Left ventricle myocardium inferior (tissue), 1 donor: ENCODE measurements around the gene AATF. TPM values are rescaled to one million over a fixed set of nuclear protein-coding genes. Genes with fewer than 3 reads are reported as not detected.
A peak's percentile ranks its signal among the peaks of the same experiment; 100 is the strongest.

Experiments used
- DNase-seq: peaks from one replicate; pipeline ENCODE4 v3.0.0-alpha.2; 2020
- H3K27ac ChIP-seq: fragments of 200-600 bp; replicated peaks from 2 replicates; pipeline ENCODE4 v1.8.0; 2021
- H3K27me3 ChIP-seq: fragments of 200-600 bp; 2 replicates; pipeline ENCODE4 v1.8.0; 2021; ENCODE audit warnings: low read depth
- H3K36me3 ChIP-seq: fragments of 200-600 bp; 2 replicates; pipeline ENCODE4 v1.8.0; 2021
- H3K4me1 ChIP-seq: fragments of 200-600 bp; 2 replicates; pipeline ENCODE4 v1.8.0; 2021
- H3K4me3 ChIP-seq: fragments of 200-600 bp; 2 replicates; pipeline ENCODE4 v1.8.0; 2021; ENCODE audit warnings: mild to moderate bottlenecking, moderate library complexity
- H3K9me3 ChIP-seq: fragments of 200-600 bp; replicated peaks from 2 replicates; pipeline ENCODE4 v1.8.0; 2021
- intact Hi-C: fragments of 100-400 bp; cut with micrococcal nuclease; formaldehyde crosslinking; loops from one replicate; pipeline ENCODE4 v1.11.0; 2022
- total RNA-seq: library from RNA; stranded (reverse); fragmentation: NEBNext Ultra II Directional; extraction: Animal tissue kit (Norgen Biotek cat#: 25700); gene quantifications from one replicate; pipeline ENCODE4 v1.2.1, GENCODE V29; 2021
- TF ChIP-seq, protein P1 (sequence below): fragments of 200-600 bp; IDR thresholded peaks from 2 replicates; pipeline ENCODE4 v1.8.0; 2021; ENCODE audit warnings: antibody characterized with exemption, mild to moderate bottlenecking, borderline replicate concordance
- donor health status: DM: no; HTN: yes; CAD: no; lungs with severe emphysema.

Gene AATF
- total RNA-seq, 1 donor from 2014 or later, result 24.2 TPM

GRCh38 chr17:36947922-36948716 is 635 bp upstream of the AATF start:
- TF ChIP-seq, protein P1, sequence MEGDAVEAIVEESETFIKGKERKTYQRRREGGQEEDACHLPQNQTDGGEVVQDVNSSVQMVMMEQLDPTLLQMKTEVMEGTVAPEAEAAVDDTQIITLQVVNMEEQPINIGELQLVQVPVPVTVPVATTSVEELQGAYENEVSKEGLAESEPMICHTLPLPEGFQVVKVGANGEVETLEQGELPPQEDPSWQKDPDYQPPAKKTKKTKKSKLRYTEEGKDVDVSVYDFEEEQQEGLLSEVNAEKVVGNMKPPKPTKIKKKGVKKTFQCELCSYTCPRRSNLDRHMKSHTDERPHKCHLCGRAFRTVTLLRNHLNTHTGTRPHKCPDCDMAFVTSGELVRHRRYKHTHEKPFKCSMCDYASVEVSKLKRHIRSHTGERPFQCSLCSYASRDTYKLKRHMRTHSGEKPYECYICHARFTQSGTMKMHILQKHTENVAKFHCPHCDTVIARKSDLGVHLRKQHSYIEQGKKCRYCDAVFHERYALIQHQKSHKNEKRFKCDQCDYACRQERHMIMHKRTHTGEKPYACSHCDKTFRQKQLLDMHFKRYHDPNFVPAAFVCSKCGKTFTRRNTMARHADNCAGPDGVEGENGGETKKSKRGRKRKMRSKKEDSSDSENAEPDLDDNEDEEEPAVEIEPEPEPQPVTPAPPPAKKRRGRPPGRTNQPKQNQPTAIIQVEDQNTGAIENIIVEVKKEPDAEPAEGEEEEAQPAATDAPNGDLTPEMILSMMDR, result no peak
- Histone ChIP-seq H3K36me3 (peaks cover 25% of the 10 kb centered on the region), H3K4me3 (peak overlapping the region; percentile 89), H3K4me1 (peaks cover 32% of the 10 kb centered on the region), H3K9me3 (no peaks in the 10 kb centered on the region), H3K27me3 (peaks cover 48% of the 10 kb centered on the region), H3K27ac (peak overlapping the region; percentile 88)
- intact Hi-C loops, result no loop called here
- DNase-seq, result no peak

DNA sequence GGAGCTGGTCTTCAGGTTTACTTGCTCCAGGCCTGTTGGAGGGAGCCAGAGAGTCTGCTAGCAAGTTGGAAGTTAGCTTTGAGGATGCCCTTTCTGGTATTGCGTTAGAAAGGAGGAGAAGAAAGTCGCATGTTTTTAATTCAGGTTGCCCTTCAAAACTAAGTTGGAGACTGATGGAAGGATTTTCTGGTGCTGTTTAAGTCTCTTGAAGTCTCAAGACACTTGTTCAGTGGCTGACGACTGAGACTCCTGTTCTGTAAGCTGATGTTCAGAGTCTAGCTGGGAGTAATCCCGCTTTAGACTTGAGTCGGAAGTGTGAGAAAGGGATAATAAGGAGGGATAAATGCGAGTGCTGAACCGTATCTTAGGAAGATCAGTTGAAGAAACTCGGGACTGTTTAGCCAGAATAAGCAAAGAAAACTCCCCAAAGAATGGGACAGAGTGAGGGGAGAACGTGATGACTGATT is 740 bp downstream of the AATF start:
- Histone ChIP-seq H3K27ac (peak overlapping the region; percentile 88), H3K36me3 (peaks cover 39% of the 10 kb centered on the region), H3K9me3 (no peaks in the 10 kb centered on the region), H3K4me3 (peak overlapping the region; percentile 89), H3K27me3 (peaks cover 34% of the 10 kb centered on the region), H3K4me1 (peaks cover 30% of the 10 kb centered on the region)
- intact Hi-C loops, result no loop called here
- TF ChIP-seq, protein P1, result no peak
- no peak for DNase-seq

DNA sequence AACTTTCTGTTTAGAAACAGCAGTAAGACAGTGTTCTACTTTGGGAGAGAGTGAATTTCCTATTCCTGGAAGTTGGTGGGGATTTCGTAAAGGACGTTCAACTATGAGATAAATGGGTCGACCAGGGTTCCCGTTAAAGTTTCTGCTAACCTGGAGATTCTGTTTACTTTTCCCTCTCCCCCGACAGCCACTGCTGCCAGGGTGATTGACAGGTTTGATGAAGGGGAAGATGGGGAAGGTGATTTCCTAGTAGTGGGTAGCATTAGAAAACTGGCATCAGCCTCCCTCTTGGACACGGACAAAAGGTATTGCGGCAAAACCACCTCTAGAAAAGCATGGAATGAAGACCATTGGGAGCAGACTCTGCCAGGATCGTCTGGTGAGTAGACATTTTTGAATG is 1.3 kb downstream of the AATF start:
- Histone ChIP-seq H3K27ac (no peak overlapping the region), H3K9me3 (no peaks in the 10 kb centered on the region), H3K27me3 (peaks cover 28% of the 10 kb centered on the region), H3K4me1 (peaks cover 30% of the 10 kb centered on the region), H3K4me3 (peak overlapping the region; percentile 89), H3K36me3 (peaks cover 44% of the 10 kb centered on the region)
- intact Hi-C loops, result loop anchor here (5.0 kb wide), 1 partner anchor 403 kb away; no protein-coding TSS in a partner anchor
- TF ChIP-seq, protein P1, result no peak
- no peak for DNase-seq

DNA sequence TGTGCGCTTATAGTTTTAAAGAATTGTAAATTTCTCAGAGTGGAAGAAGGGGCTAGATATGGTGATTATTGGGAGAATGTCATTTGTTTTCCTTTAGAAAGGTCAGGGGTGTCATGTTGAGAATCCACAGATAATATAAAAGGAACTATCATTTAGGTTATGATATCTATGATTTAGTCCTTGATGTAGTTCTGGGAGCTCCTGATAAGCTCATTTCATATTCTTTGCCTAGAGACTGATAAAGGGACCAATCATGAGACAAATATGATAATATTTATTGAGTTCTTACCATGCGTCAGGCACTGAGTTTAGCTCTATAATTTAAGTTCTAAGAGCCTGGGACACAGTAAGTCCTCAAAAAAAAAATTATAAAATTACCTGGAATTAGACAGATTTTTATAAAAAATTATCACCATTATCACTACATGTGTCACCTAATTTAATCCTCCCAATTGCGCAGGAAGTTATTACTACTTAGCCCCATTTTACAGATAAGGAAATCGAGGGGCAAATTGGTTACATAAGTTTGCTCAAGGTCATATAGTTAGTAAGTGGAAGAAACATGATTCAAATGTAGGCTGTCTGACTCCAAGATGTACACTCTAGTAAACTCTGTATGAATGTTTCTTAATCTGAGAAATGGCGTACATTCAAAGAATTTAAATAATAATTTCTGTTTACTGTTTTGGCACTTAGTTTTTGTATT is 2.5 kb downstream of the AATF start:
- H3K9me3 ChIP-seq, result no peaks in the 10 kb centered on the region
- H3K27ac ChIP-seq, result no peak overlapping the region
- intact Hi-C loops, result loop anchor here (5.0 kb wide), 1 partner anchor 404 kb away; no protein-coding TSS in a partner anchor
- H3K4me3 ChIP-seq, result no peak overlapping the region
- no peak for DNase-seq
- peaks cover 30% of the 10 kb centered on the region for H3K4me1 ChIP-seq
- peaks cover 16% of the 10 kb centered on the region for H3K27me3 ChIP-seq
- TF ChIP-seq, protein P1, result no peak
- peaks cover 56% of the 10 kb centered on the region for H3K36me3 ChIP-seq

- intact Hi-C loops, result no loop called here
- Histone ChIP-seq H3K36me3 (peaks cover 12% of the 10 kb centered on the region), H3K27me3 (no peaks in the 10 kb centered on the region), H3K27ac (no peak overlapping the region), H3K9me3 (no peaks in the 10 kb centered on the region), H3K4me1 (no peaks in the 10 kb centered on the region), H3K4me3 (no peak overlapping the region)
- no peak for DNase-seq
- TF ChIP-seq, protein P1, result no peak
Observed at GRCh38 chr17:36971508-36971907, 22.8 kb downstream of the AATF start.
